ENCODE results near the gene SLC22A31.
A peak's percentile ranks its signal among the peaks of the same experiment; 100 is the strongest.
"Not testable (repeated sequence)": the region's sequence is repeated elsewhere in the genome, so short reads cannot be mapped to it uniquely, and the experiment has no call there.

SLC22A31 gene

GRCh38 chr16:89178453-89179147 is 21.7 kb downstream of the SLC22A31 start:
- no peak for DNase-seq

- DNase-seq, result no peak
Measured at GRCh38 chr16:89177501-89177900, 22.8 kb downstream of the SLC22A31 start.

GRCh38 chr16:89176717-89177116 is 23.6 kb downstream of the SLC22A31 start:
- DNase-seq, result no peak

GRCh38 chr16:89176147-89176690 is 24.1 kb downstream of the SLC22A31 start:
- no peak for DNase-seq

GRCh38 chr16:89175280-89176146 is 24.8 kb downstream of the SLC22A31 start:
- no peak for DNase-seq

GRCh38 chr16:89174877-89175276 is 25.5 kb downstream of the SLC22A31 start:
- DNase-seq, result no peak

GRCh38 chr16:89174055-89174827 is 26.1 kb downstream of the SLC22A31 start:
- no peak for DNase-seq

GRCh38 chr16:89173174-89173921 is 27.0 kb downstream of the SLC22A31 start:
- DNase-seq, result no peak

GRCh38 chr16:89172528-89173173 is 27.7 kb downstream of the SLC22A31 start:
- no peak for DNase-seq

GRCh38 chr16:89172171-89172527 is 28.2 kb downstream of the SLC22A31 start:
- no peak for DNase-seq

- DNase-seq, result peak; percentile 76
Measured at GRCh38 chr16:89171216-89172170, 28.8 kb downstream of the SLC22A31 start, which contains the start of gene CDH15. Gene CDH15 (plus strand): TSS chr16:89171748. CDS start chr16:89171832, 84 bp downstream.

- DNase-seq, result no peak
Measured at GRCh38 chr16:89170346-89171215, 29.8 kb downstream of the SLC22A31 start.

GRCh38 chr16:89169778-89170177 is 30.6 kb downstream of the SLC22A31 start:
- DNase-seq, result no peak

- DNase-seq, result peak; percentile 7
Measured at GRCh38 chr16:89168381-89169189, 31.8 kb downstream of the SLC22A31 start.

- DNase-seq, result no peak
Measured at GRCh38 chr16:89167425-89167941, 32.9 kb downstream of the SLC22A31 start.

GRCh38 chr16:89166696-89167424 is 33.5 kb downstream of the SLC22A31 start:
- DNase-seq, result no peak

GRCh38 chr16:89165681-89165979 is 34.7 kb downstream of the SLC22A31 start:
- DNase-seq, result not testable (repeated sequence)
